Measurements from ENCODE around the gene SLC35F3. TPM values are rescaled to one million over a fixed set of nuclear protein-coding genes. Genes with fewer than 3 reads are reported as not detected.

The SLC35F3 gene
- total RNA-seq, 2 donors from 2014 or later, result 0.24 to 2.4 TPM

DNA sequence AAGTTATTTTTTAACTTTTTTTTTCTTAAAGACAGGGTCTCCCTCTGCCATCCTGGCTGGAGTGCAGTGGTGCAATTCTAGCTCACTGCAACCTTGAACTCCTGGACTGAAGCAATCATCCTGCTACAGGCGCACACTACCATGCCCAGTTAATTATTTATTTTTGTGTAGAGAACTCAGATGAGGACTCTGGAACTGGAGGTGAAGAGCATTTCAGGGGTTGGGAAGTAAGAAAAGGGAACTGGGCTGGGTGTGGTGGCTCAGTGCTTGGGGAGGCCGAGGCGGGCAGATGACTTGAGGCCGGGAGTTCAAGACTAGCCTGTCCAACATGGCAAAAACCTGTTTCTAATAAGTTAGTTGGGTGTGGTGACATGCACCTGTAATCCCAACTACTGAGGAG is 28.9 kb downstream of the SLC35F3 start:
- H3K27ac Mint-ChIP-seq, result no peak overlapping the region
- H3K9me3 Mint-ChIP-seq, result no peaks in the 10 kb centered on the region
- no peak overlapping the region for H3K4me3 Mint-ChIP-seq
- no peaks in the 10 kb centered on the region for H3K36me3 Mint-ChIP-seq (ENCODE audit: insufficient read depth in 2 of 2)
- H3K27me3 Mint-ChIP-seq (ENCODE audit: low read depth), result no peaks in the 10 kb centered on the region
- no peak for DNase-seq
- no peak for ATAC-seq (replicated peaks in 1 of 2)
- H3K4me1 Mint-ChIP-seq (ENCODE audit: low read depth), result no peaks in the 10 kb centered on the region

DNA sequence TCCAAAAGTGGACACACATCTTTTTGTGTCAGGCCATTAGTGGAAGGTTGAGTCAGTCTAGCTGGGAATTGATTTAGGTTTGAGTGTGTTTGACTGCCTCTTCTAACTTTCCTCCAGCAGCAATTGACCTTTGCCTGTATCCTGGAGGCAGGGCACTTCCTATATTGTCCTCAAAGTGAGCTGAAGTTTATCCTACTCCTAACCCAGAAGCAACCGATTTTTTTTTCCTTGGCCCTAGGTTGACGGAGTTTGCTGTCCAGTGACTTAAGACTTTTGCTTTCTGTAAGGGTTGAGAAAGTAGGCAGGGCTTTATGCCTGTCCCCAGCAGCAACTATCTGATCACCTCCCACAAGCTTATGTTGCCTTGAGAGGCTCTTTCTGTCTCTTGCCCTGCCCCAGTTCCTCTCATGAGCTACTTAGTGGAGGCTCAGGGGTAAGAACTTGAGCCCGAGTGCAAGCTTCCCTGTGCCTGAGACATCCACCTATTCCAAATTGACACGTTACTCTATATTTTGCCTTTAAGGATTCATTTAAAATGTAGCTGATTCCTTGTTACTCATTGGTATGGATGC is 30.9 kb downstream of the SLC35F3 start:
- Mint-ChIP-seq H3K4me1 (ENCODE audit: low read depth) (no peaks in the 10 kb centered on the region), H3K27me3 (ENCODE audit: low read depth) (no peaks in the 10 kb centered on the region), H3K27ac (no peak overlapping the region), H3K4me3 (no peak overlapping the region), H3K9me3 (no peaks in the 10 kb centered on the region), H3K36me3 (ENCODE audit: insufficient read depth in 2 of 2) (no peaks in the 10 kb centered on the region)
- no peak for DNase-seq
- no peak for ATAC-seq (replicated peaks in 1 of 2)

- DNase-seq, result no peak
- Mint-ChIP-seq H3K4me3 (no peak overlapping the region), H3K9me3 (no peaks in the 10 kb centered on the region), H3K27me3 (ENCODE audit: low read depth) (no peaks in the 10 kb centered on the region), H3K36me3 (ENCODE audit: insufficient read depth in 2 of 2) (no peaks in the 10 kb centered on the region), H3K27ac (no peak overlapping the region), H3K4me1 (ENCODE audit: low read depth) (no peaks in the 10 kb centered on the region)
- no peak for ATAC-seq (replicated peaks in 1 of 2)
These were observed 31.9 kb downstream of the SLC35F3 start for GRCh38 chr1:233936422-233936821.

DNA sequence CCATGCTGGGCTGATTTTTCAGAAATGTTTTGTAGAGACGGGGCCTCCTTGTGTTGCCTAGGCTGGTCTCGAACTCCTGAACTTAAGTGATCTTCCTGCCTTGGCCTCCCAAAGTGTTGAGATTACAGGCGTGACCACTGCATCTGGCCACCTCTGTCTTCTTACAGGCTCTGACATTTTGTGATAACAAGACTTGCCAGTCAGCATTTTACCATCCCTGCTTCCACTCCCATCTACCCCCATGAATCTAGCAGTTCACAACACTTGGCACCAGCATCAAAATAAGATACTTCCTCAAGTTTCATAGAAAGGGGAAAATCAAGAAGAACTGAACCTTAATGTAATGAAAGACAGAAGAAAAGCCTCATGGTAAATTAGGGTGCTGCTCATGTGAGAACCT is 32.4 kb downstream of the SLC35F3 start:
- H3K4me3 Mint-ChIP-seq, result no peak overlapping the region
- H3K9me3 Mint-ChIP-seq, result no peaks in the 10 kb centered on the region
- H3K27me3 Mint-ChIP-seq (ENCODE audit: low read depth), result no peaks in the 10 kb centered on the region
- no peak for DNase-seq
- H3K27ac Mint-ChIP-seq, result no peak overlapping the region
- ATAC-seq (replicated peaks in 1 of 2), result no peak
- H3K4me1 Mint-ChIP-seq (ENCODE audit: low read depth), result no peaks in the 10 kb centered on the region
- H3K36me3 Mint-ChIP-seq (ENCODE audit: insufficient read depth in 2 of 2), result no peaks in the 10 kb centered on the region

DNA sequence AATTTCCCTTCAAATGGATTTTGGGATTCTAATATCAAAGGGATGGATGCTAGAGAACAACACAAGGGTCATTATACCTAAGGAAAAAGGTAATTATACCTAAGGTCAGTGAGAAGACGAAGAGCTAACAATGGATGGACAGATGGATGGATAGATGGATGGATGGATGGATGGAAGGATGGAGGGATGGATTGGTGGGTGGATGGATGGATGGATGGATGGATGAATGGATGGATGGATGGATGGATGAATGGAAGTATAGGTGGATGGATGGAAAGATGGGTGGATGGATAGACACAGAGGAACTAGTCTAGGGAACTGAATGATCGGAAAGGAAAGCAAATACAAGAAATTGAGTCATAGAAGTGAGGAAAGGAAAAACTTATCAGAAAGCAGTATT is 34.0 kb downstream of the SLC35F3 start:
- DNase-seq, result no peak
- Mint-ChIP-seq H3K9me3 (no peaks in the 10 kb centered on the region), H3K4me1 (ENCODE audit: low read depth) (no peaks in the 10 kb centered on the region), H3K4me3 (no peak overlapping the region), H3K36me3 (ENCODE audit: insufficient read depth in 2 of 2) (no peaks in the 10 kb centered on the region), H3K27ac (no peak overlapping the region), H3K27me3 (ENCODE audit: low read depth) (no peaks in the 10 kb centered on the region)
- no peak for ATAC-seq (replicated peaks in 1 of 2)

GRCh38 chr1:233939451-233939850 is 35.0 kb downstream of the SLC35F3 start:
- H3K27ac Mint-ChIP-seq, result no peak overlapping the region

DNA sequence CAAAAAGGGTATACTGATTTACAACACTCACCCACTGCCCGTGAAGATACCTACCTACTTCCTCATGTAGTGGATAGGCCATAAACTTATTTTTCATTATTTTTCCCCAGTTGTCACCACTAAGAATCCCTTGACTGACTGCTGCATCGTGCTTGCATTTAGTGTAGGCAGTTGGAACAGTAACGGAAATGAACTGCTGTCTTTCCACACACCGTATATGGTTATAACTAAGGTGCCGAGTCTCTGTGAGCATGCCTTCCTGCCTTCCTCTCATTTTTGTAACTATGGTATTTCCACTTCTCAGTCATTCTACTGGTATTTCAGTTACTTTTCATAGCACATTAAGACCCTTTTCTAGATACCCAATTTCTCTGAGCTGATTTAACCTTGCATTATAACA is 36.4 kb downstream of the SLC35F3 start:
- ATAC-seq (replicated peaks in 1 of 2), result no peak
- Mint-ChIP-seq H3K36me3 (ENCODE audit: insufficient read depth in 2 of 2) (no peaks in the 10 kb centered on the region), H3K4me3 (no peak overlapping the region), H3K27me3 (ENCODE audit: low read depth) (no peaks in the 10 kb centered on the region), H3K4me1 (ENCODE audit: low read depth) (no peaks in the 10 kb centered on the region), H3K27ac (no peak overlapping the region), H3K9me3 (no peaks in the 10 kb centered on the region)
- DNase-seq, result no peak

More at GRCh38 chr1:233939451-233939850, 35.0 kb downstream of the SLC35F3 start:
- no peak for ATAC-seq (replicated peaks in 1 of 2)
- Mint-ChIP-seq H3K4me3 (no peak overlapping the region), H3K27me3 (ENCODE audit: low read depth) (no peaks in the 10 kb centered on the region), H3K36me3 (ENCODE audit: insufficient read depth in 2 of 2) (no peaks in the 10 kb centered on the region), H3K9me3 (no peaks in the 10 kb centered on the region), H3K4me1 (ENCODE audit: low read depth) (no peaks in the 10 kb centered on the region)
- DNase-seq, result no peak

GRCh38 chr1:233944601-233945000 is 40.1 kb downstream of the SLC35F3 start:
- H3K4me1 Mint-ChIP-seq (ENCODE audit: low read depth), result no peaks in the 10 kb centered on the region
- H3K36me3 Mint-ChIP-seq (ENCODE audit: insufficient read depth in 2 of 2), result no peaks in the 10 kb centered on the region
- DNase-seq (no peak), ATAC-seq (replicated peaks in 1 of 2) (no peak)
- peaks cover 4% of the 10 kb centered on the region for H3K27me3 Mint-ChIP-seq (ENCODE audit: low read depth)
- H3K9me3 Mint-ChIP-seq, result no peaks in the 10 kb centered on the region
- H3K4me3 Mint-ChIP-seq, result no peak overlapping the region
- H3K27ac Mint-ChIP-seq, result no peak overlapping the region

DNA sequence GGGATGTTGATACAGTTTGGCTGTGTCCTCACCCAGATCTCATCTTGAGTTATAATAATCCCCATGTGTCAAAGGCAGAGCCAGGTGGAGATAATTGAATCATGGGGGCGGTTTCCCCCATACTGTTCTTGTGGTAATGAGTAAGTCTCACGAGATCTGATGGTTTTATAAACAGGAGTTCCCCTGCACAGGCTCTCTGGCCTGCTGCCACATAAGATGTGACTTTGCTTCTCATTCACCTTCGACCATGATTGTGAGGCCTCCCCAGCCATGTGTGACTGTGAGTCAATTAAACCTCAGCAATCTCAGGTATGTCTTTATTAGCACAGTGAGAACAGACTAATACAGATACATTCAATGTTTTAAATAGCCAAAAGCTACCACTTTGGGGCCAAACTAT is 41.1 kb downstream of the SLC35F3 start:
- H3K27ac Mint-ChIP-seq, result no peak overlapping the region
- H3K36me3 Mint-ChIP-seq (ENCODE audit: insufficient read depth in 2 of 2), result no peaks in the 10 kb centered on the region
- no peaks in the 10 kb centered on the region for H3K9me3 Mint-ChIP-seq
- peaks cover 4% of the 10 kb centered on the region for H3K27me3 Mint-ChIP-seq (ENCODE audit: low read depth)
- DNase-seq (peak; percentile 2 to 13), ATAC-seq (replicated peaks in 1 of 2) (peak in 1 of 2 donors; percentile 32)
- H3K4me3 Mint-ChIP-seq, result no peak overlapping the region
- H3K4me1 Mint-ChIP-seq (ENCODE audit: low read depth), result no peaks in the 10 kb centered on the region

- ATAC-seq (replicated peaks in 1 of 2), result no peak
- Mint-ChIP-seq H3K4me1 (ENCODE audit: low read depth) (no peaks in the 10 kb centered on the region), H3K4me3 (no peak overlapping the region), H3K27me3 (ENCODE audit: low read depth) (peaks cover 4% of the 10 kb centered on the region), H3K36me3 (ENCODE audit: insufficient read depth in 2 of 2) (no peaks in the 10 kb centered on the region), H3K9me3 (no peaks in the 10 kb centered on the region), H3K27ac (no peak overlapping the region)
- DNase-seq, result no peak
These were observed 41.5 kb downstream of the SLC35F3 start for GRCh38 chr1:233945979-233946378.

GRCh38 chr1:233946724-233947123 is 42.2 kb downstream of the SLC35F3 start:
- Mint-ChIP-seq H3K9me3 (no peaks in the 10 kb centered on the region), H3K27me3 (ENCODE audit: low read depth) (peaks cover 4% of the 10 kb centered on the region), H3K36me3 (ENCODE audit: insufficient read depth in 2 of 2) (no peaks in the 10 kb centered on the region), H3K4me1 (ENCODE audit: low read depth) (no peaks in the 10 kb centered on the region), H3K4me3 (no peak overlapping the region), H3K27ac (no peak overlapping the region)
- ATAC-seq (replicated peaks in 1 of 2), result no peak
- DNase-seq, result no peak

- peaks cover 9 to 10% of the 10 kb centered on the region in 2 donors for H3K9me3 Mint-ChIP-seq
- H3K36me3 Mint-ChIP-seq (ENCODE audit: insufficient read depth in 2 of 2), result peaks cover 0 to 2% of the 10 kb centered on the region in 2 donors
- no peak overlapping the region for H3K27ac Mint-ChIP-seq
- ATAC-seq (replicated peaks in 1 of 2), result no peak
- no peak for DNase-seq
- H3K4me3 Mint-ChIP-seq, result no peak overlapping the region
- no peaks in the 10 kb centered on the region for H3K27me3 Mint-ChIP-seq (ENCODE audit: low read depth)
- no peaks in the 10 kb centered on the region for H3K4me1 Mint-ChIP-seq (ENCODE audit: low read depth)
These were observed 47.3 kb downstream of the SLC35F3 start for GRCh38 chr1:233951804-233952203.

GRCh38 chr1:233957691-233958090 is 53.2 kb downstream of the SLC35F3 start:
- no peak overlapping the region for H3K27ac Mint-ChIP-seq
- H3K36me3 Mint-ChIP-seq (ENCODE audit: insufficient read depth in 2 of 2), result no peaks in the 10 kb centered on the region
- no peaks in the 10 kb centered on the region for H3K27me3 Mint-ChIP-seq (ENCODE audit: low read depth)
- H3K4me3 Mint-ChIP-seq, result no peak overlapping the region
- DNase-seq, result no peak
- H3K9me3 Mint-ChIP-seq, result peaks cover 3 to 9% of the 10 kb centered on the region in 2 donors
- no peaks in the 10 kb centered on the region for H3K4me1 Mint-ChIP-seq (ENCODE audit: low read depth)
- ATAC-seq (replicated peaks in 1 of 2), result no peak

DNA sequence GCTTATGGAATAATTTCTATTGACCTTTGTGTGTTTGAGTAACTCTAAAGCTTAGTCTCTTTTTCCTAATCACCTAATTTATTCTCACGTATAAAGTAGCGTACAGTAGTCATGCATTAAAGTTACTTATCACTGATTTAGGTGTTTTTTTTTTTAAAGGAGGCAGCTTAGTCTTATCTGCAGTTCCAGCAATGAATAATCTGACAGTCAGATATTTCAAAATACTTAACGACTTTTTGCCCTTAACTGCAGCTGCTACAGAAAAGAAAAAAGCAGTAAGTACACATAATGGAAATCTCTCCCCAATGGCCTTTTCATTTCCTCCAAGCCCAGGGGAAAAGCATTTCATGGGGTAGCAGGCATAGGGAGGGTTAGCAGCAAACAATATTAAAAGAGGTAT is 54.6 kb downstream of the SLC35F3 start:
- DNase-seq, result no peak
- no peak overlapping the region for H3K4me3 Mint-ChIP-seq
- no peak overlapping the region for H3K27ac Mint-ChIP-seq
- no peaks in the 10 kb centered on the region for H3K27me3 Mint-ChIP-seq (ENCODE audit: low read depth)
- ATAC-seq (replicated peaks in 1 of 2), result no peak
- no peaks in the 10 kb centered on the region for H3K4me1 Mint-ChIP-seq (ENCODE audit: low read depth)
- H3K36me3 Mint-ChIP-seq (ENCODE audit: insufficient read depth in 2 of 2), result no peaks in the 10 kb centered on the region
- peaks cover 0 to 6% of the 10 kb centered on the region in 2 donors for H3K9me3 Mint-ChIP-seq
